NB4 (cell line): ENCODE results near the gene ZNF664.

Experiments used
- POLR2A ChIP-seq: IDR thresholded peaks from 2 replicates; pipeline ENCODE4 v1.6.1; 2011; ENCODE audit warnings: mild to moderate bottlenecking; ENCODE audit not compliant: insufficient read length; ENCODE audit errors: extremely low read depth
- TF ChIP-seq, protein P1 (sequence below): IDR thresholded peaks from one replicate; pipeline ENCODE4 v1.5.1; 2012; ENCODE audit warnings: low read depth, low read length
- TF ChIP-seq, protein P2 (sequence below): IDR thresholded peaks from 2 replicates; pipeline ENCODE4 v1.6.1; 2011; ENCODE audit warnings: low read depth, low read length

DNA sequence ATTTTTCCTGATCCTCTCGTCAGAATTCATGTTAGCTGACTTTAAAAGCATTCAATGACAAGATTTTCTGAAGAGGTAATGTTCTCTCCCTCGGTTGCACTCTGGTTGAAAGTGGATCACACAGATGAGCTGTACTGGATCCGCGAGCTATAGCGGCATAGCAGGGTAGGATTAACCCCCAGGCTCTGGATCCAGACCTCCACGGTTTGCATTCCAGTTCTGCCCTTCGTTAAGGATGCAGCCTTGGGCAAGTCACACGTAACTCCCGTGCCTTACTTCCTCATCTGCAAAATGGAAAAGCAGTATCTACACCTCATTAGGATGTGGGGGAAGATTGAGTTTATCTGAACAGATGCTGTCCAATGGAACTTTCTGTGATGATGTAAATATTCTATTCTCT, 14.1 kb upstream of the ZNF664 start:
- TF ChIP-seq, protein P1, sequence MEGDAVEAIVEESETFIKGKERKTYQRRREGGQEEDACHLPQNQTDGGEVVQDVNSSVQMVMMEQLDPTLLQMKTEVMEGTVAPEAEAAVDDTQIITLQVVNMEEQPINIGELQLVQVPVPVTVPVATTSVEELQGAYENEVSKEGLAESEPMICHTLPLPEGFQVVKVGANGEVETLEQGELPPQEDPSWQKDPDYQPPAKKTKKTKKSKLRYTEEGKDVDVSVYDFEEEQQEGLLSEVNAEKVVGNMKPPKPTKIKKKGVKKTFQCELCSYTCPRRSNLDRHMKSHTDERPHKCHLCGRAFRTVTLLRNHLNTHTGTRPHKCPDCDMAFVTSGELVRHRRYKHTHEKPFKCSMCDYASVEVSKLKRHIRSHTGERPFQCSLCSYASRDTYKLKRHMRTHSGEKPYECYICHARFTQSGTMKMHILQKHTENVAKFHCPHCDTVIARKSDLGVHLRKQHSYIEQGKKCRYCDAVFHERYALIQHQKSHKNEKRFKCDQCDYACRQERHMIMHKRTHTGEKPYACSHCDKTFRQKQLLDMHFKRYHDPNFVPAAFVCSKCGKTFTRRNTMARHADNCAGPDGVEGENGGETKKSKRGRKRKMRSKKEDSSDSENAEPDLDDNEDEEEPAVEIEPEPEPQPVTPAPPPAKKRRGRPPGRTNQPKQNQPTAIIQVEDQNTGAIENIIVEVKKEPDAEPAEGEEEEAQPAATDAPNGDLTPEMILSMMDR: no peak
- TF ChIP-seq, protein P2, sequence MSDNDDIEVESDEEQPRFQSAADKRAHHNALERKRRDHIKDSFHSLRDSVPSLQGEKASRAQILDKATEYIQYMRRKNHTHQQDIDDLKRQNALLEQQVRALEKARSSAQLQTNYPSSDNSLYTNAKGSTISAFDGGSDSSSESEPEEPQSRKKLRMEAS: no peak
- TF ChIP-seq POLR2A: no peak
